ENCODE results near the gene PMAIP1. TPM values are rescaled to one million over a fixed set of nuclear protein-coding genes. Genes with fewer than 3 reads are reported as not detected.

The PMAIP1 gene
- polyA plus RNA-seq, 1 of the 3 experiments (the other 2 are of a cell fraction), result 76.9 TPM

GRCh38 chr18:59874166-59874565 lies 25.6 kb upstream of the PMAIP1 start:
- 28% methylated on average over 7 of the region's 7 CpGs for WGBS (ENCODE audit: low lambda C conversion rate)
- peaks cover 0 to 12% of the 10 kb centered on the region in 2 experiments; a peak in 3 of 4 replicates for H3K4me1 ChIP-seq (ENCODE audit: control insufficient read depth in 1 of 2, insufficient read depth in 2 of 2, low read depth in 1 of 2, low read length in 1 of 2)
- no peaks in the 10 kb centered on the region for H4K20me1 ChIP-seq (ENCODE audit: insufficient read depth)
- no peaks in the 10 kb centered on the region for H3K27me3 ChIP-seq (ENCODE audit: insufficient read depth)
- H3F3A ChIP-seq (replicated peaks; ENCODE audit: insufficient read depth), result peaks cover 11% of the 10 kb centered on the region
- H3K4me3 ChIP-seq (ENCODE audit: low read depth in 2 of 2, low read length in 1 of 2), result no peak overlapping the region
- H3K9me2 ChIP-seq, result no peaks in the 10 kb centered on the region
- TF ChIP-seq MEF2A (IDR thresholded peaks at IDR 0.05; ENCODE audit: borderline replicate concordance, low read depth) (no peak), NRF1 (IDR thresholded peaks at IDR 0.05; ENCODE audit: low read depth, low read length) (no peak), PBX3 (IDR thresholded peaks at IDR 0.05) (peak; percentile 82), RFX5 (IDR thresholded peaks at IDR 0.05; ENCODE audit: low read length) (no peak), RXRA (IDR thresholded peaks at IDR 0.05; ENCODE audit: borderline replicate concordance, low read depth) (no peak), RCOR1 (IDR thresholded peaks at IDR 0.05; ENCODE audit: low read length) (no peak), EP300 (IDR thresholded peaks at IDR 0.05; ENCODE audit: borderline replicate concordance in 1 of 2, low read depth in 1 of 2, low read length in 1 of 2) (peak in 1 of 2 experiments; percentile 76; a peak in 2 of 4 replicates), FOSL2 (IDR thresholded peaks at IDR 0.05; ENCODE audit: borderline replicate concordance, low read depth) (peak; percentile 93), USF2 (IDR thresholded peaks at IDR 0.05; ENCODE audit: borderline replicate concordance, low read depth, low read length) (no peak), GABPA (IDR thresholded peaks at IDR 0.05; ENCODE audit: low read depth) (no peak), EZH2phosphoT487 (IDR thresholded peaks at IDR 0.05; ENCODE audit: borderline replicate concordance, low read depth) (no peak), TEAD4 (IDR thresholded peaks at IDR 0.05; ENCODE audit: borderline replicate concordance, insufficient read depth) (peak; percentile 68; the same call in 1 of the 2 replicates), FOXM1 (IDR thresholded peaks at IDR 0.05; ENCODE audit: low read depth) (peak; percentile 72; the same call in 1 of the 2 replicates), SMC3 (IDR thresholded peaks at IDR 0.05; ENCODE audit: low read depth, low read length) (no peak), NFIC (IDR thresholded peaks at IDR 0.05; ENCODE audit: borderline replicate concordance) (no peak), ZBTB33 (IDR thresholded peaks at IDR 0.05; ENCODE audit: borderline replicate concordance, low read depth) (no peak), POLR2AphosphoS5 (IDR thresholded peaks at IDR 0.05; ENCODE audit: low read depth, low read length) (peak; percentile 58; the same call in 1 of the 2 replicates), MAX (IDR thresholded peaks at IDR 0.05; ENCODE audit: low read depth) (peak; percentile 74; the same call in 1 of the 2 replicates), RAD21 (IDR thresholded peaks at IDR 0.05; ENCODE audit: low read length) (no peak), JUND (IDR thresholded peaks at IDR 0.05) (peak; percentile 91), MXI1 (IDR thresholded peaks at IDR 0.05; ENCODE audit: low read depth, low read length) (no peak), TCF12 (IDR thresholded peaks at IDR 0.05) (peak; percentile 91), SIN3A (IDR thresholded peaks at IDR 0.05; ENCODE audit: borderline replicate concordance, low read depth, low read length) (no peak)
- peak overlapping the region; percentile 26; the same call in 1 of the 2 replicates for H3K9ac ChIP-seq
- H3K79me2 ChIP-seq (ENCODE audit: insufficient read depth), result no peaks in the 10 kb centered on the region
- no peaks in the 10 kb centered on the region for H3K36me3 ChIP-seq (replicated peaks in 1 of 2; ENCODE audit: control insufficient read depth in 1 of 2, insufficient read depth in 2 of 2, low read length in 1 of 2)
- H2AFZ ChIP-seq (ENCODE audit: low read depth), result peak overlapping the region; percentile 32; the same call in 1 of the 2 replicates
- no peak for DNase-seq
- ChIA-PET CTCF (no interaction called here), POLR2A (interaction anchor here (0.5 kb wide), 1 partner anchor 55 kb away, joined by 3 read pairs; no protein-coding TSS in a partner anchor)
- peak overlapping the region in 1 of 2 experiments; percentile 89; a peak in 2 of 4 replicates for H3K27ac ChIP-seq (ENCODE audit: low read depth in 2 of 2, low read length in 1 of 2)
- peak overlapping the region; percentile 47; the same call in 1 of the 2 replicates for H3K4me2 ChIP-seq
- H3K9me3 ChIP-seq, result no peaks in the 10 kb centered on the region
